Medulla oblongata (tissue), 1 donor: ENCODE measurements around the gene CADM2.
"Not testable (repeated sequence)": the region's sequence is repeated elsewhere in the genome, so short reads cannot be mapped to it uniquely, and the experiment has no call there.

Experiments used
- DNase-seq: peaks from one replicate; pipeline ENCODE4 v3.0.0-alpha.2; 2015; ENCODE audit errors: extremely low spot score

CADM2 gene

DNA sequence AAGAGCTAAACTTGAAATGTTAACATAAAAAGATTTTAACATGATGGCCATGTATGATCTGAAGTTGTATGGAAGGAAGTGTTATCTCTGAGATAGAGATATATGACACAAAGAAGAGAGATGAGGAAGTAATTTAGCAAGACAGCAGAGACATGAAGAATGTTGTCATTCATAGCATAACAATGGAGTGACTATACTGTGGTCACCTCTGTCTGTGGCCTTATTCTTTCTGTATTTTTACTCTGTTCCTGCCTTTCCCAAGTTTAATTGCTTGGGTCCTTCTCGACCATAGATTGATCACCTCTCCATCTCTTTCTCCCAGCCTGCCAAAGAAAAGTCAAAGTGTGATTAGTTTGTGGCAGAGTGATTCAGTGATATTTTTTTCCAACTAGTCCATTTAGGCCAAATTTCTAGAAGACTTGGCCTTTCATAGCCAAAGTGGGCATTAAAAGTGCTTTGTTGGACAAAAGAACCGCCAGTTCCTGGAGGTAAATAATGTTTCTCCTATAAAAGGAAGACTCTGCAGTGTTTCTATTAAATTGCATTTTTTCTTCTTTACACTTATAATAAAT lies 711.9 kb downstream of the CADM2 start:
- peak; percentile 37 for DNase-seq

DNA sequence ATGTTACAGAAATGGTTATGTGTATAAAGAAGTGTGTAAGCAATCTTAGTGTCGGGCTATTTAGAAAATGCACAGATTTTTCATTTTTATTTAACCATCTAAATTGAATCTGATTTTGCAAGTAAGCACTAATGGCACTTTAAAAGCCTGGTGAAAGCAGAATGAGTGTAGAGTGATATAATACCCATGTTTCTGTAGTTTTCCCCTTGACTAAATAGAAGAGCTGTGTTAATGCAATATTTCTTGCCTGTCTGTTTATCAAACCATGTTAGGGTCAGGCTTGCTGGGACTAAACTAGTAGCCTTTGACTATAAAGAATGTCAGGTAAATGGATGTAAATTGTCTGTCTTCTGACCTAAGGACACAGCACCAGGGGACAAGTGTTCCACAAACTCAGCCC lies 714.0 kb downstream of the CADM2 start:
- no peak for DNase-seq

- no peak for DNase-seq
Measured at GRCh38 chr3:85678713-85679112, 719.9 kb downstream of the CADM2 start.

- no peak for DNase-seq
Measured at GRCh38 chr3:85681906-85682305, 723.1 kb downstream of the CADM2 start.

DNA sequence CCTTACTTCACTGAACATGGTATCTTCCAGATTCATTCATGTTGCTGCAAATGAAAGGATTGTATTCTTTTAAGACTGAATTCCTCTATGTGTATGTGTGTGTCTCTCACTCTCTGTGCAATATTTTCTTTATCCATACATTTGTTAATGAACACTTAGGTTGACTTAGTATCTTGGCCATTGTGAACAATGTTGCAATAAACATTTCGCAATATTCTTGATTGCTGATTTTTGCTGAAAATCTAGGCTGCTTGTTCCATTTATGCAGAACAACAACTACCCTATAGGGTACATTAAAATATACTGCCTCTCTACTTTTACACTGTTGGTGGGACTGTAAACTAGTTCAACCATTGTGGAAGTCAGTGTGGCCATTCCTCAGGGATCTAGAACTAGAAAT lies 732.4 kb downstream of the CADM2 start:
- no peak for DNase-seq

GRCh38 chr3:85697156-85697555 lies 738.4 kb downstream of the CADM2 start:
- DNase-seq: no peak

DNA sequence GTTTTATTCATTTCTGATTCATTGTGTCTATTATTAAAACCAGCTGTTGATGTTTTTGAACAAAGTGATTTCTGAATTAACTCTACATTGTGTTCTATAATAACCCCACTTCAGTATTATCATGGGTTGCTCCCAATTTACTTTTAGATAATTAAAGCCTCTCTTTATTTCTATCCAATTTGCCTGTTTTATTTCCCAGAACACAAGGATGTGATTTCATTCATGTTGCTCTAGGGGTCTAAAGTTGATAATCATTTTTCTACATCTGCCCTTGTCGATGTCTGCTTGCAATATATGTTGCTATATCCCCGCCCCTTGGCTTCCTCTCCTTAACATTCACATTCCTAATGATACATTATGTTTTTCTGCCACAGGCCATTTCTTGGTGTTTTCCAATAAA lies 747.3 kb downstream of the CADM2 start:
- DNase-seq: no peak

- DNase-seq: not testable (repeated sequence)
Measured at GRCh38 chr3:85708325-85708724, 749.5 kb downstream of the CADM2 start.

DNA sequence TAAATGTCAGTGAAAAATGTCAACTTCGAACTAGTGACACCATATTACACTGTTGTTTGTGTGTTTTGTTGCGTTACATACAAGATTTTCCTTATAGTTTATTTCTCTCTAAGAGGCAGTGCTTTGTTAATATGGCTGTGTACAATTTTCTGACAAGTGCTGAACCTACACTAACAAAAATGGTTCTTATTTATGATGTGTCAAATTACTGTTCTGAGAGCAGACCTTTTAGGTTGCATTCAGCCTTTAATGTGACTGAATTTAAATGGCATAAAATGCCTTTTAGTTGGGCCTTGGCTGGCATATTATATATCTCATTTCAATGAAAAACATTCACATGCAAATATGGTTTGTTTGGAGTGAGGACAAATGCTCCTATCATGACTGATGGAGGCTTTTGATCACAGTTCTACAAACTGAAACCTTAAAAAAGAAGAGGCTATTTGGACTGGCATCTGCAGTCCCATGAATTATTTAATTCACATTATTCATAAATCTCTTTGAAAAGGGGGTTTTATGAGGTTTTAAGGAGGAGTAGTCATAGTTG lies 750.6 kb downstream of the CADM2 start:
- DNase-seq: no peak

GRCh38 chr3:85710490-85710889 lies 751.7 kb downstream of the CADM2 start:
- no peak for DNase-seq

DNA sequence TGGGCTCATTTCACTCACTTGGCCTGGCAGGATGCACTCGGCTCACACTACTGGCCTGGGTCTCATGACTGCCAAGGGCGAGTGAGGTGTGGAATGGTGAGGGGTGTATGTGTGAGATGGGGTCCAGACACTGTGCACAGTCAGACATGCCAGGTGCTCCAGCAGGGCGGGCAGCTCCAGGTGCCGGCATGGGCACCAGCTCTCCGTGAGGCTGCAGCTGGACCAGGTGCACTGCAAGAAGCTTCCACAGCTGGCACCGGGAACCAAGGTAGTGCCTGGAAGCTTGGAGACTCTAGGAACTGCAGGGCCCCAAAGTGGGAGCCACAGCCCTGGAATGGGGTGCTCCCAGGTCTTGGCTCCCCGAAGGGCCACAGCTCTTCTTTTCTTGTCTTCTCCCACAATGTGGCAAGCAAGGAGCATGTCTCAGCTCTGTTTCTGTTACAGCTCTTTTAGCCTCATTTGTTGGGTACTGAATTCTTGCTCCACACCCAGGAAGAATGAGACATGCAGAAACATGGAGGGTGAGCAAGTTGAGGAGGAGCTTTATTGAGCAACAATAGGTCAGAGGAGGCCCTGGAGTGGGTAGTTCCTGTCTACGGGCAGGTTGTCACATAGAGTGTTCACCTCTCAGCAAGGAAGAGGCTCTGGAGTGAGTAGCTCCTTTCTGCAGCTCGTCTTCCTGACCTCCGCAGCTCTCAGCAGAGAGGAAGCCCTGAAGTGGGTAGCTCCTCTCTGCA lies 762.8 kb downstream of the CADM2 start:
- no peak for DNase-seq

DNA sequence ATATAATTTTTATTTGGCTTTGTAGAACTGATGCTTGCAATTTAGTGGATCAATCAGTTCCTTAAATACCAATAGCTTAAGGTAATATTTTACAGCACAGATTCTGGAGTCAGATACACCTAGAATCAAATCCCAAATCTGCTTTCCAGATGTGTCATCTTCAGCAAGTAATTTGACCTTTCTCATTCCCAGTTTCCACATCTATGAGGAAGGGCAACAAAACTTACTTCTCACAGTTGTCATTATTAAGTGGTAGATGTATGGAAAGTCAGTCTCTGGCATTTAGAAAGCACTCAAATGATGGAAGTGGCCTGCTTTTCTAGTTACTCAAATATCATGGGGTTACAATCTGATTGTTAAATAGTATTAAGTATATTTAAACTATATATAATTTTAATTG lies 767.0 kb downstream of the CADM2 start:
- DNase-seq: no peak

- DNase-seq: no peak
Measured at GRCh38 chr3:85726241-85726640, 767.5 kb downstream of the CADM2 start.

DNA sequence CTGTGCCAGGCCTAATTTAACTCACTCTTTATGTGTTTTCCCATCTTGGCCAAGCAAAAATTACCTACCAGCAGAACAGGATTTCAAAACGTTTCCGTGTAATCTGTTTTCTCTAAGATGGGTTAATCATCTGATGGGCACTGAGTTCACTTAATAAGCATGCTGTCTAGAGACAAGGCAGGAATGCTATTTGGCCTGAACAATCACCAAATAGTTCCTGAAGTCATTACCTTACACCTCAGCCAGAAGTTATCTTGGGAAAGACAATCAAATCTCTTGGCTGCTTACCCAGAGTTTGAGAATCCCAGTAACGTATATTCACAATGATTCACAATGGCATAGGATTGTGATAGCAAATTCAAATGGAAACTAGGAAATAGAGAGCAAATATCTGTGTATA lies 779.1 kb downstream of the CADM2 start:
- DNase-seq: no peak

DNA sequence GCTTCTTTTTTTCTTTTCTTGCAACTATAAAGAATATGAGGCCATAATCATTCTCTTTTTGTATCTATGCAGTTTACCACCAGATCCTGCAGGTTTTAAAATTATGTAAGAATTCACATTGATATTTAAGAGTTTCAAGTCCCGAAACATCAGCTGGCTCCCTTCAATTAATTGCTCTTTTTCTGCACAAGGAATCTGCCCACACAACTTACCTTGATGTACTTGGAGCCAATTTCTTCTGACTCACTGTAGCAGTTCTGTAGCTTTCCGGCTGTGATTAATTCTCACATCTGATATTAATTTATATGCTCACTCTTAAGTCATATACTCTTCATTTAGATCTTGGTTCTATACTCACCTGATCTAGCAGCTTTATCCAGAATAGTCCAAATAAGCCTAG lies 781.8 kb downstream of the CADM2 start:
- DNase-seq: no peak

DNA sequence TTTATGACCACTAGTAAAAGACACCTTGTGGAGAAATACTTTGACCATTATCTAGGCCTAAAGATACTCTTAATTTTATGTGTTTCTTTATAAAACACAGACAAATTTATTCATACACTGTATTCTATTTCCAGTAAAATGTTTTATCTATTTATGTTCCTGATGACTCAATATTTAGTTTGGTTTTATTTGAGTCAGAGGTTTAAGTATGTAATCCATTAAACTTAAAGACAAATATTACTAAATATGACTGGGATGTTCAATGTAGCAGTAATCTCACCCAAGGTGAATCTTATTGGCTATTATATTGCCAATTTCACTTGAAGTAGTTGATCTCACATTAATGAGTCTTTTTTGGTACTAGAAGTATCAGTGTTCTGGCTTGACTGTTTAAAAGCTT lies 799.7 kb downstream of the CADM2 start:
- DNase-seq: no peak

DNA sequence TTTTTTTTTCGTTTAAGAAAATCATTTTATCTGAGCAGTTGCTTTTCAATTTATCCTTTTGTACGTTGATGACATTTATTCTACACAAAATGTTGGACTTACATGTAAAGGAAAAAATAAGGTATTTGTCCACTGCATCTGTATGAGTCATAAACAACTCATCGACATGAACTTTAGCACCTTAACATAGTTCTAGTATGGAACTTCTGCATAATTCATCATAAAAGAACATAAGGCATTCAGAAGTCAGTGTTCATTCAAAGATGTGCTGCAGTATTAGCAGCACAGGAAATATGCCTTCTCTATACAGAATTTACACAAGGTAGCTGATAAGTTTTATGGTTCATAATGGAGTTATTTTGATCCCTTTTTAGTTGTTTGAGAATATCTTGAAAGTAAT lies 801.6 kb downstream of the CADM2 start:
- no peak for DNase-seq

GRCh38 chr3:85780806-85781205 lies 822.0 kb downstream of the CADM2 start:
- no peak for DNase-seq

DNA sequence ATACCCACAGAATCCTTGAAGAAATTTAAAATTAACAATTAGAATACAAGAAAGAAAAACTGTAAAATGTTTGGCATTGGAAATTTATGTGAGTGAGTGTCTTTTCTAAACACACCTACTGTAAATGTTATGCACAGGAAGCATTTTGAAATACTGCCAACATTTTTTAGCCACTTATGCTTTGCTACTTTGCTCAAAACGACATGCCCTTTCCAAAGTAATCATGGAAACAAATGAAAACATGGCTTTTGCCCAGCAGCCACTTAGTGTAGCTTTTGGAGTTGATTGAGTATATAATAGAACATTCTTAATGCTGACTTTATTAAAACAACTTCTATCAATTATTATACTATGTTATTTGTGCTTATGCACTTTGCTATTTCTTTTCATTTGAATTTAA lies 823.0 kb downstream of the CADM2 start:
- DNase-seq: no peak

DNA sequence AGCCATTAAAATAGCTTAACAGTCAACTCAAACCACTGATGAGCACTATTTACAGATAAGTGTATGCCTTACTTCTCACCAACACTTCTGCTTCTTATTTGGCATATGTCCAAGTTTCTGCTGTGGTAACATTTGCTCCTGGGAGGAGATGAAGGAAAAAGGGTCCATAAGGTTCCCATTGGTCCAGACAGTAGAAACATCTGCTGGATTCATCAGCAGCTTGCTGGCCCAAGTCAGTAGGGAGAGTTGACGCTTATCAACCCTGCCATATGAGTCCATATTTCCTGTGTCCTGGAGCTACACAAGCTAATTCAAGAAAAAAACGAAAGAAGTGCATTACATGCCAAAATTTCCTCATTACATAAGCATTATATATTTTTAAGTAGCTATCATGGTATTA lies 824.5 kb downstream of the CADM2 start:
- DNase-seq: no peak

DNA sequence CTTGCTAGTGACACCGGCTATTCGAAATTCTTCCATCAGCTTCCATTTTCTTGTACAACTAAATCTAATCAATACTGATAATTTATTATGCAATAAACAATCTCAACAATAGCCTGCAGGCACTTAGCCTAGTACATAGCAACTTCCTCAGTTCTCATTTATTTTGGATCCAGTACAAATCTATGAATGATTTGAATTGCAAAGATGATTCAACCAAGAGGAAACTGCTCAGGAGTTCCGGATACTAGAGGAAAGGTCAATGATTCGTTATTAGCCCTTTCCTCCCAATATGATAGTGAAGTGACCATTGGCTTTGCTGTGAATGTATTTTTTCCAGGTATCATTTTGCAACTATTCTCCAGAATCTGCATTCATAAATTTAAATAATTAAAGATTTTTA lies 827.0 kb downstream of the CADM2 start:
- no peak for DNase-seq

GRCh38 chr3:85790445-85791030 lies 831.7 kb downstream of the CADM2 start:
- no peak for DNase-seq

DNA sequence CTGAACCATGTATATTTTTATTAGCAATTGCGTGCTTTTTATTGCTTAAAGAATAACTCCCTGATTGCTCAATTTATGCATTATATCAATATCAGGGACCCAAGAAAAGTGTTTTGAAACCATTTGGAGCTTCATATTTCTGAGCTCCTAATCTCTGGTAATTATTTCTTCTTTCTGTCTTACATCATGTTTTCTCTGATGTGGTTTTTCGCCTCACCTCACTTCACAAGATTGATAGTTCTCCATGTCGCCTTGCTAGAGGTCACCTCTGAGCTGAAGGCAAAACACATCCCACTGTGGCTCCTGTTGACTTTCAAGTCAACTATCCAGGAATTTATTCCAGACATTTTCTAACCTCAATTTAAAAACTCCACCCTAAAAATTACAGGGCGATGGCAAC lies 837.4 kb downstream of the CADM2 start:
- DNase-seq: no peak
